T1000 (cell line): ENCODE results near the gene SLIT1.

Experiments
- DNase-seq: peaks from one replicate; lab custom pipeline; 2025; ENCODE audit warnings: mixed read lengths; lab: John Stamatoyannopoulos, UW

The SLIT1 gene

GRCh38 chr10:96971324-96971723 is 214.4 kb downstream of the SLIT1 start:
- no peak for DNase-seq

GRCh38 chr10:96968682-96969423 is 216.9 kb downstream of the SLIT1 start:
- no peak for DNase-seq

- DNase-seq = no peak
These were observed 217.9 kb downstream of the SLIT1 start for GRCh38 chr10:96967847-96968246.

- DNase-seq = no peak
These were observed 221.6 kb downstream of the SLIT1 start for GRCh38 chr10:96964131-96964530.

- no peak for DNase-seq
These were observed 224.9 kb downstream of the SLIT1 start for GRCh38 chr10:96960872-96961271.

- DNase-seq = no peak
These were observed 226.0 kb downstream of the SLIT1 start for GRCh38 chr10:96959733-96960132.

GRCh38 chr10:96958071-96958470 is 227.7 kb downstream of the SLIT1 start:
- no peak for DNase-seq

GRCh38 chr10:96955794-96956193 is 230.0 kb downstream of the SLIT1 start:
- no peak for DNase-seq

- no peak for DNase-seq
These were observed 233.8 kb downstream of the SLIT1 start for GRCh38 chr10:96951954-96952353.

GRCh38 chr10:96949039-96949683 is 236.6 kb downstream of the SLIT1 start:
- DNase-seq = no peak
